ENCODE results near the gene CCDC9B.

DNA sequence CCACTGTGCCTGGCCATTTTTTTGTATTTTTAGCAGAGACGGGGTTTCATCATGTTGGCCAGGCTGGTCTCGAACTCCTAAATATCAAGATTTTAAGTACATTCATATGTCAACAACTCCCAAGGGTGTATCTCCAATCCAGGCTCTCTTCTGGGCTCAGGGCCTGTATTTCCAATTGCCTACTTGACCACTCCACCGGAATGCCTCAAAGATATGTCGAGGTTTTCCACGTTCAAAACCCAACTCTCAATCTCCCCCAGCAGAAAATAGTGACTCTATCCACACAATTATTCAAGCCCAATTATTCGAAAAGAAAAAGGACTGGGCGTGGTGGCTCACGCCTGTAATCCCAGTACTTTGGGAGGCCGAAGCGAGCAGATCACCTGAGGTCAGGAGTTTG is 39.9 kb upstream of the CCDC9B start:
- TF ChIP-seq POLR2A (IDR thresholded peaks at IDR 0.05): no peak
- TF ChIP-seq, protein P1, sequence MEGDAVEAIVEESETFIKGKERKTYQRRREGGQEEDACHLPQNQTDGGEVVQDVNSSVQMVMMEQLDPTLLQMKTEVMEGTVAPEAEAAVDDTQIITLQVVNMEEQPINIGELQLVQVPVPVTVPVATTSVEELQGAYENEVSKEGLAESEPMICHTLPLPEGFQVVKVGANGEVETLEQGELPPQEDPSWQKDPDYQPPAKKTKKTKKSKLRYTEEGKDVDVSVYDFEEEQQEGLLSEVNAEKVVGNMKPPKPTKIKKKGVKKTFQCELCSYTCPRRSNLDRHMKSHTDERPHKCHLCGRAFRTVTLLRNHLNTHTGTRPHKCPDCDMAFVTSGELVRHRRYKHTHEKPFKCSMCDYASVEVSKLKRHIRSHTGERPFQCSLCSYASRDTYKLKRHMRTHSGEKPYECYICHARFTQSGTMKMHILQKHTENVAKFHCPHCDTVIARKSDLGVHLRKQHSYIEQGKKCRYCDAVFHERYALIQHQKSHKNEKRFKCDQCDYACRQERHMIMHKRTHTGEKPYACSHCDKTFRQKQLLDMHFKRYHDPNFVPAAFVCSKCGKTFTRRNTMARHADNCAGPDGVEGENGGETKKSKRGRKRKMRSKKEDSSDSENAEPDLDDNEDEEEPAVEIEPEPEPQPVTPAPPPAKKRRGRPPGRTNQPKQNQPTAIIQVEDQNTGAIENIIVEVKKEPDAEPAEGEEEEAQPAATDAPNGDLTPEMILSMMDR (IDR thresholded peaks at IDR 0.05): no peak
